ENCODE results near the gene SHISA4. TPM values are rescaled to one million over a fixed set of nuclear protein-coding genes. Genes with fewer than 3 reads are reported as not detected.

SHISA4 gene
- total and polyA plus RNA-seq, 2 experiments from 2014 or later: 42.4 to 48.0 TPM

DNA sequence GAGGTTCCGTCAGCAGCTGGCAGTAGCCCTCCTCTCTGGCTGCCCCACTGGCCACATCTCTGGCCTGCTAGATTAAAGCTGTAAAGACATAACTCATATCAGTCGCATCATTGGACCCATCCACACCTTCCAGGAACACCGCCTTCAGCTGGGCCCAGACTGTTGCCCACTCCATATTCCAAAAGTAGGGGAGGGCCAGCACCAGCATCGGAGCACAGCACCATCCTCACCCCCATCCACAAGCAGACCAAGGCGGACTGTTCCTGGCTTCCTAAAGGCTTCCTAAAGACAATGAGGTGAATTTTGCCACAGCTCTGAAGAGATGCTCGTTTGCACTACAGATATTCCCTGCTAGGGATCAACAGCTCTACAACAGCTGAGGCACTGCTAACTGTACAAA is 3.5 kb downstream of the SHISA4 start:
- Histone ChIP-seq H3K79me2 (ENCODE audit: insufficient read depth) (no peaks in the 10 kb centered on the region), H3K9ac (no peak overlapping the region), H3F3A (ENCODE audit: insufficient read depth) (peaks cover 6% of the 10 kb centered on the region), H3K9me3 (ENCODE audit: low read depth) (no peaks in the 10 kb centered on the region), H3K4me3 (no peak overlapping the region), H4K20me1 (ENCODE audit: insufficient read depth) (no peaks in the 10 kb centered on the region), H3K9me2 (ENCODE audit: insufficient read depth) (no peaks in the 10 kb centered on the region), H3K36me3 (ENCODE audit: low read depth) (no peaks in the 10 kb centered on the region), H2AFZ (no peak overlapping the region), H3K27ac (no peak overlapping the region), H3K4me2 (ENCODE audit: unreplicated experiment) (no peak overlapping the region), H3K4me1 (ENCODE audit: insufficient read depth) (0 out of 2 replicates have a peak, but pooled peaks cover under 1% of the 10 kb centered on the region), H3K27me3 (replicated peaks; ENCODE audit: insufficient read depth) (no peaks in the 10 kb centered on the region)
- WGBS, 2 experiments (ENCODE audit: low coverage in 1 of 2, low lambda C conversion rate in 2 of 2, missing lambda C conversion rate in 2 of 2): 88 to 92% methylated on average over 6 of the region's 6 CpGs
- TF ChIP-seq EZH2 (IDR thresholded peaks at IDR 0.05; ENCODE audit: insufficient read depth, poor library complexity, severe bottlenecking): no peak
- no peak for TF ChIP-seq EZH2phosphoT487 (IDR thresholded peaks at IDR 0.05; ENCODE audit: insufficient read depth, low read depth)
- in situ Hi-C loops (cut with MboI): loop anchor here (5.0 to 25.0 kb wide), 2 partner anchors 85 to 220 kb away; partner anchors contain the start of gene GPR37L1
- DNase-seq: no peak

DNA sequence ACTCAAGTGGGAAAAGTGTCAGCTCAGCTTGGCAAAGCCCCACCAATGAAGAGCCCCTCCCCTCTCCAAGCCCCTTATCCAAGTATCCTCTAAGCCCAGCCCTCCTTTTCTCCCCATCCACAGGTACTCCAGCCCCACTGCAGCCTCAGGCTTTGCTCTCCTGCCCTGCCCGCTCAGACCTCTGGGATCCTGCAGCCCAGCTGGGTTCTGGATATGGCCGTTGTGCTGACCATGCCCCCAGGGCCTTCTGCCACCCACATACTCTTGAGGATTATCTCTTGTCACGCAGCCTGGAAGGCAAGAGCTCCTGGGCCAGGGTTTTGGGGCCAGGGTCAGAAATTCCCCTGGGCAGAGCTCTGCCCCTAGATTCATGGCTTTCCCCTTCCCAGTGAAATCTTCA is 4.7 kb downstream of the SHISA4 start:
- 64 to 70% methylated on average over 3 of the region's 3 CpGs for WGBS, 2 experiments (ENCODE audit: low coverage in 1 of 2, low lambda C conversion rate in 2 of 2, missing lambda C conversion rate in 2 of 2)
- no peak overlapping the region for H3K9ac ChIP-seq
- peaks cover 6% of the 10 kb centered on the region for H3F3A ChIP-seq (ENCODE audit: insufficient read depth)
- in situ Hi-C loops (cut with MboI): loop anchor here (5.0 to 25.0 kb wide), 2 partner anchors 84 to 219 kb away; partner anchors contain the start of gene GPR37L1
- H3K27me3 ChIP-seq (replicated peaks; ENCODE audit: insufficient read depth): no peaks in the 10 kb centered on the region
- 0 out of 2 replicates have a peak, but pooled peaks cover 6% of the 10 kb centered on the region for H3K4me1 ChIP-seq (ENCODE audit: insufficient read depth)
- DNase-seq: no peak
- no peaks in the 10 kb centered on the region for H3K9me2 ChIP-seq (ENCODE audit: insufficient read depth)
- no peak for TF ChIP-seq EZH2phosphoT487 (IDR thresholded peaks at IDR 0.05; ENCODE audit: insufficient read depth, low read depth)
- TF ChIP-seq EZH2 (IDR thresholded peaks at IDR 0.05; ENCODE audit: insufficient read depth, poor library complexity, severe bottlenecking): no peak
- H3K27ac ChIP-seq: no peak overlapping the region
- no peak overlapping the region for H3K4me3 ChIP-seq
- H3K4me2 ChIP-seq (ENCODE audit: unreplicated experiment): no peak overlapping the region
- H4K20me1 ChIP-seq (ENCODE audit: insufficient read depth): no peaks in the 10 kb centered on the region
- no peaks in the 10 kb centered on the region for H3K36me3 ChIP-seq (ENCODE audit: low read depth)
- no peaks in the 10 kb centered on the region for H3K9me3 ChIP-seq (ENCODE audit: low read depth)
- H2AFZ ChIP-seq: no peak overlapping the region
- H3K79me2 ChIP-seq (ENCODE audit: insufficient read depth): no peaks in the 10 kb centered on the region

DNA sequence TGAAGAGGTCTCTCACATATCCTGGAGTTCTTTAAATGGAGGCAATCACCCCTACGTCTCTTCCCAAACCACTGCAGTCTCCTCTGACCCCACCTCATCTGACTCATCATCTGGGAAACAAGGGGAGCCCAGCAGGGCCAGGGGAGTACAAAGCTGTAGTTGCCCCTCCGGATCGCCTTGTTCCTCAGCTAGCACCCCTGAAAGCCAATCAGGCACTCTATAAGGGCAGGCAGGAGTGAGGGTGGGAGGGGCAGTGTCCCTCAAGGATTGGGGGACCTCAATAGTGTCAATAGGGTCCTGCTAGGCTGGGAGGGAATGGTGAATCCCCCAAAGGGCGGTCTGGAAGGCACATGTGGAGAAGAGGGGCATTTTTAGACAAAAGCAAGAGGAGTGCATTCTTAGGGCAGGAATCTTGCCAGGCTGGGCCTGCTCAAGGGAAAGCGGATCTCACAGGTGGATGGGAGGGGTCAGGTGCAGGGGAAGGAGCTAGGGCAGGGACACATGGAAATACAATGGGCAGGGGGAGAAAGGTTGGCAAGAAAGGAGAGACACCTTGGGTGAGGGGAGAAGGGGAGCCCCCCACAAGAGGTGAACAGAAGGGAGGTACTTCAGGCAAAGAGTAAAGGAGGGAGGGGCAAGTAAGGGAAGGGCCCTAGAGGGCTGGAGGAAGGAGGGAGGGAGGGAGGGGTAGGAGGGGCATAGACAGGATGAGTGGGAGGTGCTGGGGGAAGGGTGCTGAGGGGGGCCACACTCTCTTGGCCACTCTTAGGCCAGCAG is 5.8 kb downstream of the SHISA4 start:
- Histone ChIP-seq H3K4me3 (no peak overlapping the region), H3K79me2 (ENCODE audit: insufficient read depth) (no peaks in the 10 kb centered on the region), H3F3A (ENCODE audit: insufficient read depth) (peaks cover 6% of the 10 kb centered on the region), H3K9me2 (ENCODE audit: insufficient read depth) (no peaks in the 10 kb centered on the region), H3K9ac (no peak overlapping the region), H3K27ac (no peak overlapping the region), H3K4me2 (ENCODE audit: unreplicated experiment) (no peak overlapping the region), H3K36me3 (ENCODE audit: low read depth) (no peaks in the 10 kb centered on the region), H3K4me1 (ENCODE audit: insufficient read depth) (0 out of 2 replicates have a peak, but pooled peaks cover 6% of the 10 kb centered on the region), H2AFZ (no peak overlapping the region), H4K20me1 (ENCODE audit: insufficient read depth) (no peaks in the 10 kb centered on the region), H3K9me3 (ENCODE audit: low read depth) (no peaks in the 10 kb centered on the region), H3K27me3 (replicated peaks; ENCODE audit: insufficient read depth) (no peaks in the 10 kb centered on the region)
- in situ Hi-C loops (cut with MboI): loop anchor here (5.0 to 25.0 kb wide), 2 partner anchors 83 to 218 kb away; partner anchors contain the start of gene GPR37L1
- no peak for TF ChIP-seq EZH2 (IDR thresholded peaks at IDR 0.05; ENCODE audit: insufficient read depth, poor library complexity, severe bottlenecking)
- no peak for TF ChIP-seq EZH2phosphoT487 (IDR thresholded peaks at IDR 0.05; ENCODE audit: insufficient read depth, low read depth)
- WGBS, 2 experiments (ENCODE audit: low coverage in 1 of 2, low lambda C conversion rate in 2 of 2, missing lambda C conversion rate in 2 of 2): 52 to 55% methylated on average over 5 of the region's 5 CpGs
- DNase-seq: no peak

DNA sequence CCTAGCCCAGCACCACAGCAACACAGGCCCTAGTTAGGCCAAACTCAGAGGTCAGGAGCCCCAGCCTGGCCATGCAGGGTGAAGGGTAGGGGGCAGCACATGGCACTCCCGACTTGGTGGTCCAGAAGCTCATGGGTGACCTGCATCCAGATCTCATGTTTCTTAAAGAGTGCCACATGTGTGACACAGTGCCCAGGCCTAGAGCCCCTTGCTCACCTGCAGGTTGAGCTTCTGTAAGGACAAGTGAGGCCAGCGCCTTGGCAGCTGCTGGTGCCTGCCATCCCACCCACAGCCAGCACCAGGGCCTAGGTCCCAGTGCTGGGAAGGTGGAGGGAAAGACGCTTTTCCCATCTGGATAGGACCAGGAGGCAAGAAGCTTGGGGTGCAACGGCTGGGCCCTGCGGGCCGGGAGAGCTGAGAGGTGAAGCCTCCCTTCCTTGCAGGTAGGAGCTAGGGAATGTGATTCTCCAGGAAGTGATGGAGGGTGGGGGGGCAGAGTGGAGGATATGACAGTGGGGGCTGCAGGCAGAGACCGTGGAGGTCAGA is 6.5 kb downstream of the SHISA4 start:
- H3K9me3 ChIP-seq (ENCODE audit: low read depth): no peaks in the 10 kb centered on the region
- H4K20me1 ChIP-seq (ENCODE audit: insufficient read depth): no peaks in the 10 kb centered on the region
- H3K4me2 ChIP-seq (ENCODE audit: unreplicated experiment): no peak overlapping the region
- H3K9ac ChIP-seq: no peak overlapping the region
- H2AFZ ChIP-seq: no peak overlapping the region
- no peaks in the 10 kb centered on the region for H3K79me2 ChIP-seq (ENCODE audit: insufficient read depth)
- no peaks in the 10 kb centered on the region for H3K36me3 ChIP-seq (ENCODE audit: low read depth)
- DNase-seq: no peak
- H3K4me1 ChIP-seq (ENCODE audit: insufficient read depth): 0 out of 2 replicates have a peak, but pooled peaks cover 6% of the 10 kb centered on the region
- 78 to 80% methylated on average over 7 of the region's 7 CpGs for WGBS, 2 experiments (ENCODE audit: low coverage in 1 of 2, low lambda C conversion rate in 2 of 2, missing lambda C conversion rate in 2 of 2)
- no peak for TF ChIP-seq EZH2 (IDR thresholded peaks at IDR 0.05; ENCODE audit: insufficient read depth, poor library complexity, severe bottlenecking)
- no peak for TF ChIP-seq EZH2phosphoT487 (IDR thresholded peaks at IDR 0.05; ENCODE audit: insufficient read depth, low read depth)
- H3K27me3 ChIP-seq (replicated peaks; ENCODE audit: insufficient read depth): no peaks in the 10 kb centered on the region
- H3K27ac ChIP-seq: no peak overlapping the region
- in situ Hi-C loops (cut with MboI): loop anchor here (25.0 kb wide), 1 partner anchor 217 kb away; the partner anchor contains the start of gene GPR37L1
- no peaks in the 10 kb centered on the region for H3K9me2 ChIP-seq (ENCODE audit: insufficient read depth)
- no peak overlapping the region for H3K4me3 ChIP-seq
- H3F3A ChIP-seq (ENCODE audit: insufficient read depth): peaks cover 6% of the 10 kb centered on the region
